GM10847 (cell line): ENCODE results near the gene HOXB1.

Experiments
- POLR2A ChIP-seq: IDR thresholded peaks from 2 replicates; pipeline ENCODE4 v1.6.1; 2011; ENCODE audit not compliant: insufficient read length; ENCODE audit errors: extremely low read depth

HOXB1 gene

GRCh38 chr17:48526608-48527546 lies 3.9 kb downstream of the HOXB1 start:
- TF ChIP-seq POLR2A: no peak

- TF ChIP-seq POLR2A: no peak
These were observed 7.8 kb downstream of the HOXB1 start for GRCh38 chr17:48523010-48523409.

GRCh38 chr17:48522031-48522653 lies 8.7 kb downstream of the HOXB1 start:
- no peak for TF ChIP-seq POLR2A

- no peak for TF ChIP-seq POLR2A
These were observed 10.2 kb downstream of the HOXB1 start for GRCh38 chr17:48520631-48521079.

- TF ChIP-seq POLR2A: no peak
These were observed 11.4 kb downstream of the HOXB1 start for GRCh38 chr17:48519427-48519826.

GRCh38 chr17:48517478-48517877 lies 13.3 kb downstream of the HOXB1 start:
- TF ChIP-seq POLR2A: no peak

GRCh38 chr17:48515925-48516900 lies 14.6 kb downstream of the HOXB1 start:
- no peak for TF ChIP-seq POLR2A

GRCh38 chr17:48514477-48514876 lies 16.3 kb downstream of the HOXB1 start:
- no peak for TF ChIP-seq POLR2A

- TF ChIP-seq POLR2A: no peak
These were observed 16.9 kb downstream of the HOXB1 start for GRCh38 chr17:48513666-48514455.

GRCh38 chr17:48513097-48513496 lies 17.7 kb downstream of the HOXB1 start:
- no peak for TF ChIP-seq POLR2A

- TF ChIP-seq POLR2A: no peak
These were observed 19.8 kb downstream of the HOXB1 start for GRCh38 chr17:48510761-48511604.

- TF ChIP-seq POLR2A: no peak
These were observed 20.4 kb downstream of the HOXB1 start for GRCh38 chr17:48510381-48510760.

GRCh38 chr17:48506246-48506645 lies 24.6 kb downstream of the HOXB1 start:
- TF ChIP-seq POLR2A: no peak
